GM20431 (cell line): ENCODE data around the gene OTC.

Source experiments
- in situ Hi-C: fragments of 300-500 bp; cut with MseI, MboI; formaldehyde crosslinking; loops from one replicate; pipeline ENCODE4 v1.15.0; 2020; ENCODE audit warnings: low sequenced_read_pairs; ENCODE audit not compliant: unreplicated experiment

The OTC gene

GRCh38 chrX:38351346-38351745 is 1.1 kb upstream of the OTC start:
- in situ Hi-C loops: no loop called here

DNA sequence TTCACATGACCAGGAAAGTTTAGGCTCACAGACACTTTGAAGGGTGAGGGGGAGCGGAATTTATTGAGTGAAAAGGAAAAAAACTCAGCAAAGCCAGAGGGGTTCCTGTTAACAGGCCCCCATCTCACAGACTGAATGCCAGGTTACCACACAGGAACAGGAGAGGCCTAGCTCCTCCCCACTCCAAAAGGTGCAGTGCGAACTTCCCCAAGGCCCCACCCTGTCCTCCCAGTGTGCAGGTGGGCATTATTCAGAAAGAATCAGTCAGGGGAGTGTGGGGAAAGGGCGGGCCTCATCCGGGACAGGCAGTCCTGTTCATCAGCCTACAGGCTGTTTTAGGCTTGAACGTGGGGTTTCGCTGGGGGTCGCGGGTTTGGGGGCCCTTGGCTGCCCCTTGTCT is 4.0 kb downstream of the OTC start:
- in situ Hi-C loops: no loop called here

GRCh38 chrX:38357747-38358673 is 5.6 kb downstream of the OTC start:
- in situ Hi-C loops: no loop called here

DNA sequence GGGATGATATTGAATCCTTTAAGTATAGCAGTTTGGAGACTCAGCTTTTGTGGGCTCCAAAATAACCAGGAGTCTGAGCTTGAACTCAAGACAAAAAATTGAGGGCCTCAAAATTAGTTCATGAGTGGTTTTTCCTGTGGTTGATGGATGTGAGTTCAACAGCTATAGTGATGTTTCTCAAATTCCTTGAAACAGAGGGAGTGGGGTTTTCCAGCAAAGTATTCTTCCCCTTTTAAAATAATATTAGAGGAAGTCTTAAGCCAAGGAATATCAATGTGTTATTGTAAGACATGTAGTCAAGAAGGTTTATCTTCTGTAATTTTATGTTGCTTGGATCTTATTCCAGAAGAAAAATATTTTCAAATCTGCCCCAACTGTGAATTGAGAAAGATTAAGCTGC is 10.6 kb downstream of the OTC start:
- in situ Hi-C loops: no loop called here

DNA sequence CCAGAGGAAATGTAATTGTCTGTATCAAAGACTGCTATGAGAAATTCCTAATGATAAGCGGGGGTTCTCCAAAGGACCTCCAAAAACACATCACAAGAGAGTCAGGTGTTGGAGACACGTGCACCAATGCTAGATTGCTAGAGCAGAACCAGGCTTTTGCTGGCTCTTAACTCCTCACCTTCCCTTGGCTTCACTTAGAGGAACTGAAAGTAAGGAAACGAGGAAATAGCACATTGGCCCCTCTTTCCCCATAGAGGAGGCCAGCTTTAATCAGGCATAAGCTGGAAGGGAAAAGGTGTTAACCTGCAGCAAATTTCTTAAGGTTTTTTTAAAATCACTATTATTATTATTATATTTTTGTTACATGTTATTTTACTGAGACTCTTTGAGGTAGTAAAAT is 13.6 kb downstream of the OTC start:
- in situ Hi-C loops: no loop called here

- in situ Hi-C loops: no loop called here
Observed at GRCh38 chrX:38368774-38369173, 16.4 kb downstream of the OTC start.

DNA sequence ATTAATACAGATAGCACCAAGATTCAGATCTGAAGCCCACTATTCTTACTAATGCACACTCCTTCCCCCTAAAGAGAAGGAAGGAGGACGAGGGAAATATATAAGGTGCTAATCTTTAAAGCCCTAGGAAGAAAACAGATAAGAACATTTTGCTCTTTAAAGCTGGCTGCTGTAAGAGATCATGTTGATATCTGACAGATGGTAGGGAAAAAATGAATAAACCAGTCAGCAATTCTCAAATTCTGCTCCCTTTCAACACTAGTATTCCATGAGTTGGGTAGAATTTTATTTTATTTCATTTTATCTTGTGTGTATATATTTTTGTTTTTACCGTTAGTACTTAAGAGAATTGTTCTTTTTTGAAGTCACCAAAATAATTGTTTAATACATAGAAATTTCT is 19.2 kb downstream of the OTC start:
- in situ Hi-C loops: no loop called here

GRCh38 chrX:38374431-38374830 is 22.0 kb downstream of the OTC start:
- in situ Hi-C loops: no loop called here

GRCh38 chrX:38375891-38376290 is 23.5 kb downstream of the OTC start:
- in situ Hi-C loops: no loop called here

- in situ Hi-C loops: no loop called here
Observed at GRCh38 chrX:38376747-38377146, 24.3 kb downstream of the OTC start.

- in situ Hi-C loops: no loop called here
Observed at GRCh38 chrX:38379088-38379487, 26.7 kb downstream of the OTC start.

DNA sequence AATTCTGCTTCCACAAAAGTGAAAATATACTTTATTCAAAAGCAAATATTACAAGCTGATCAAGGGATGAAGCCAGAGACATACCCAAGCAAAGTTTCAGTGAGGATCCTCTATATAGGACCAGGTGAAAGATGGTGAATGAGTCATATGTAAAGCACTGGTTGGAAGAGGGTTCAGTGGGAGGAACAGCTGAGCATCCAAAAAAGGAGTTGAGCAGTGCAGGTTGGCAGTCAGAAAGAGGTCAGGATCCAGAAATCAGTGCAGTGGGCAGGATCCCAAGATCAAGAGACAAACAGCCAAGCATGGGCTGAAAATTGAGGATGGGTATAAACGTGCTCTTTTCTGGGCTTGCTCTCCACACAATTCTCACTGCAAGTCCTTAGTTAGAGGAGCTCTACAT is 30.3 kb downstream of the OTC start:
- in situ Hi-C loops: no loop called here

DNA sequence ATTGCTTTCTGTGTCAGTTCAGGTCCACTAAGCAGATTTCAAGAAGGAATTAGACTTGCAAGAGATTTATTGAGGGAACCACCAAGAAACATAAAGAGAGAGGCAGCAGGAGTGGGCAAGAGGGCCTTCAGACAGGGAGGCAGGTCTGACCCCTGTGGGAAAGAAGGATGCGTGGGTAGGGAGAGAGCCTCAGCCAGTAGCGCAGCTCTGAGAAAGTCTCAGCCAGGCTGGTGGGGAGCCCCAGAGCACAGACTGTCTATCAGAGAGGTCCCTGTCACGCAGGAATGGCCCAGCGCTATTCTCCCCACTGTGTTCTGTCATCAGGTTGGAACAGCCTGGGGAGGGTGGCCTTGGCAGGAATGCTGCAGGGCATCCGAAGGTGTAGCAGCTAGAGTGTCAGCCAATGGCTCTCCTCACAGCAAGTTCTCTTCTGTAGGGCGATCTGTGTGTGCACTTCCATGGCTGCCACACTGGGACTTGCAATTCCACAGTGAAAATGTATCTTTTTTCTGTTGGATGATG is 48.0 kb downstream of the OTC start:
- in situ Hi-C loops: no loop called here

GRCh38 chrX:38402118-38402517 is 49.7 kb downstream of the OTC start:
- in situ Hi-C loops: no loop called here

- in situ Hi-C loops: no loop called here
Observed at GRCh38 chrX:38403834-38404233, 51.4 kb downstream of the OTC start.

- in situ Hi-C loops: no loop called here
Observed at GRCh38 chrX:38407126-38407525, 54.7 kb downstream of the OTC start.

DNA sequence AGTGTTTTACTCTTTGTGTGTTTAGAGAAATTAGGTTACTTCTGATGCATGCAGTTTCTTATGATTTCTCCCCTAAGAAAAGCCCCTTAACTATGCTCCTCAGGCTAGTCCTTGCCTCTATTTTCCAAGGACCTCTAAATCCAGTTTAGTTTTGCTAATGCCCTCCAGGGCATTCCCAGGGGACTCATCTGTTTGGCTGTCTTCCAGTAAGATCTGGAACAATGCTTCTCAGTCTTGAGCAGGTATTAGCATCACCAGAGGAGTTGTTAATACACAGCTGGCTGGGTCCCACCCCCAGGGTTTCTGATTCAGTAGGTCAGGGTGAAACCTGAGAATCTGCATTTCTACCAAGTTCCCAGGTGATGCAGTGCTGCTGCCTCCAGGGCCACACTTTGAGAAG is 56.9 kb downstream of the OTC start:
- in situ Hi-C loops: no loop called here

DNA sequence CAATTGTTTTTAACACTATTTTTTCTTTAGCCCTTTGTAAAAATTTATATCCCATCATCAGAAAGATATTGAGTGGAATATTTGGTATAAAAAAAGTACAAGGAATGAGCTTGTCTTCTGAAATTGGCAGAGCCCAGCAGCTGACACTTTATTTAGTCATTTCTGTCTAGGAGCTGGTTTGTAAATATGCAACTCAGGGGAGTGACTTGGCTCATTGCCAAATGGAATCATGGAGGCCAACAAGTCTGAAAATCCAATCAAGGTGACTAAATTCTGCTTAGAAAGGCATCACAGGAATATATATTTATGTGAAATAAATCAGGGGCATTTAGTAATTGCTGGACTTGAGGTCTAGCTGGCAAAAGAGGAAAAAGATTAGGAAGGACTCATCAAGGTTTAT is 74.4 kb downstream of the OTC start:
- in situ Hi-C loops: no loop called here

- in situ Hi-C loops: no loop called here
Observed at GRCh38 chrX:38431525-38431924, 79.1 kb downstream of the OTC start.

GRCh38 chrX:38435130-38435529 is 82.7 kb downstream of the OTC start:
- in situ Hi-C loops: no loop called here

- in situ Hi-C loops: no loop called here
Observed at GRCh38 chrX:38437093-38437492, 84.7 kb downstream of the OTC start.

GRCh38 chrX:38438321-38438720 is 85.9 kb downstream of the OTC start:
- in situ Hi-C loops: no loop called here
